ENCODE measurements around the gene NRAS.

- TF ChIP-seq POLR2A (IDR thresholded peaks at IDR 0.05) (no peak), CTCF (IDR thresholded peaks at IDR 0.05) (no peak)
Observed at GRCh38 chr1:114695430-114696058, 21.0 kb downstream of the NRAS start, which contains the start of gene AMPD1.

Data from gastroesophageal sphincter (tissue), 3 donors.